ENCODE results near the gene MYH9.
"Not testable (repeated sequence)": the region's sequence is repeated elsewhere in the genome, so short reads cannot be mapped to it uniquely, and the experiment has no call there.

Gene MYH9

DNA sequence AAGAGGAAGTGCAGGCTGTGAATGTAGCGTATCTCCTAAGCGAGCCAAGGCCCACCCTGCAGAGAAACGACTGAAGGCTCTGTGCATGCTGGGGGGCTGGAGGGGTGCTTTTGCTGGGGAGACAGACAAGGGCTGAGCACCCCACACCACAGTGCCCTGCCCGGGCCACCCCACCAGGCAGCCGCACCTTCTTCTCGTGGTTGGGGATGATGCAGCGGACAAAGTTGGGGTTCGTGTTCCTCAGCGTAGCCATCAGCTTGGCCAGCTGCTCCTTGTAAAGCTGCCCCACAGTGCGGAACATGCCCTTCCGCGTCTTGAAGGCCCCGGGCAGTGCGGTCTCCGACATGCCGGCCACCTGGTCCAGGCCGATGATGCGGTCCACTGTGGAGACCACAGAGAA, 81.5 kb downstream of the MYH9 start:
- DNase-seq = no peak

DNA sequence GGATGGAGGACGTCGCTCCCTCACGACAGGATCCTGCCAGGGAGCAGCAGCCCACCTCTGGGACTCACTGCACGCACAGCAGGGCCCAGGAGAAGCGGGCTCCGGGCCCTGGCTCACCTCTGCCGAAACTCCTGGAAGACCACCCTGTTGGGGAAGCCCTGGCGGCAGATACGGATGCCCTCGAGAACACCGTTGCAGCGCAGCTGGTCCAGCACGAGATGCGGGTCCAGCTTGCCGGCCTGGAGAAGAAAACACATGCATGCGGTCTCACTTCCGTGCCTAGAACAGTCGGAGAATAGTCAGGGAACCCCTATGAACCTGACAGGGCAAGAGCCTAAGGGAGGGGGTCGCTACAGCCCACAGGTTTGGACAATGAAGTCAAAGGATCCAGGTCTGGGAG, 82.0 kb downstream of the MYH9 start:
- DNase-seq = no peak

DNA sequence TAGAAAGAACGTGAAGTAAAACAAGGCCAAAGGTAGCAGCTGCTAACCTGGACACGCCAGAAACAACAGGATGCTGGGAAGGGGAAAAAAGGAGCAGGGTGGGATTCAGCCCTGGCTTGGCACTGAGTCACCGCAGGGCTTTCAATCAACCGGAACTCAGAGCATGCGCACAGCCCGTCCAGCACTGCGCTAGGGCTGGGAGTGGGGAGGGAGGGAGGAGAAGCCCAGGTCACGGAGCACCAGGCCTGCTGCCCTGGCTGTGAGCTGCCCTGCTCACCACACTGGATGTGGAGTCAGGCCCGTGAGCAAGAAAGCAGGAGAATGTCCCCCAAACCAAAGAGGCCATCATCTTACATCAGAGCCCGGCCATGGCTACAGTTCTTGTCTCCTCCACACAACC, 83.3 kb downstream of the MYH9 start:
- DNase-seq = no peak

DNA sequence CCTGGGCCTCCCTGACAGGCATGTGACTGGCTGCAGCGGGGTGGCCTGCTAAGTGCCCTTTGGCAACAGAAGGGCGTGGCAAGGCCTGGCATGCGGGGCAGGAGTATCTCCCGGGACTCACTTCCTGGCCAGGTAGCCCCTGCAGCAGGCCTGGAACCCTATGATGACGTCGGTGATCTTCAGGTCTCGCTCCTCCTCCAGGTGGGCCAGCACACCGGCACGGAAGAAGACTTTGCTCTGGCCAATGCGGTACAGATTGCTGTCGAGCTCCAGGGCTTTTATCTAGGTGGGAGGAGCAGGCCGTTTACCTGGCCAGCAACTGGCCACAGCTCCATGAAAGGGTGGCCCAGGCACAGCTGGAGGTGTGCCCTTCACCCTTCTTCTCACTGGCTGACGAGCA, 83.9 kb downstream of the MYH9 start:
- no peak for DNase-seq

DNA sequence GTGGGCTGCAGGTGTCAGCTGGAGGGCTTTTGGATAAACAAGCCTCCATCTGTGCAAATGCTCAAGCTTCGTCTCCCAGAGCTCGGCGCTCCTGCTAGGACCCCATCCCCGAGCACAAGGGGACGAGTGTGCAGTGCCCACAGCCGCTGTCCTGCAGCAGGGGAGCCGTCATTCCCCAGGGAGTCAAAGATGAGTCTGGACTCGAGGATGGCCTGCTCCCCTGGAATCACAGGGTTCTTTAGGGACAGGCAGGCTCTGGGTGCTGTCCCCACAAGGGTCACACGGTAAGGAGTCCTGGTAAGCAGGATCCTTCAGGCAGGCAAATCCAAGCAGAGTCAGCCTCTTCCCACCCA, 84.7 kb downstream of the MYH9 start:
- no peak for DNase-seq

DNA sequence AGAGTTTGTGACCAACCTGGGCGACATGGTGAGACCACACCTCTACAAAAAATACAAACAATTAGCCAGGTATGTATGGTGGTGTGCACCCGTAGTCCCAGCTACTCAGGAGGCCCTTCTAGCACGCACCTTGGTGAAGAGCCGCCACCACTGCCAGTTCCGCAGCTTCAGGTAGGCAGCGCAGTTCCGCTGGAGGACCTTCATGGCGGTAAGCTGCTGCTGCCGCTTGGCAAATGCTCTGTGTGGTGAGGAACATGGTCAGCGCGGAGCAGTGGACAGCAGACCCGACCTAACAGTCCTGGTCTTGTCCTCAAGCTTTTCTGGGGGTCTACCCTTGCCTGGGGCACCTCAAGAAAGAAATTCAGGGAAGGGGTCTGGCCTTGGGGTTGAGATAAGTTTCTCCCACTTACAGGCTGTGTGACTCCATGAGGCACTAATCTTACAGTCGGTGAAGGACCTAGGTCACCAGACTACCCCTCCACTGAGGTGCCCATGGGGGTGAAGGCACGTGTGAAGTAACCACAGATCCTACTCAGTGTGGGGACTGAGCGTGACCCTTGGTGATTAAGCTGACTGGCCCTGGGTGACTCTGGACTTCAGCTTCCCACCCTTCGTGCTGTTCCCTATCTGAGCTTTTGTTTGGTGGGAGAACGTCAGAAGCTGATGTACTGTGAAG, 85.2 kb downstream of the MYH9 start:
- DNase-seq = no peak

DNA sequence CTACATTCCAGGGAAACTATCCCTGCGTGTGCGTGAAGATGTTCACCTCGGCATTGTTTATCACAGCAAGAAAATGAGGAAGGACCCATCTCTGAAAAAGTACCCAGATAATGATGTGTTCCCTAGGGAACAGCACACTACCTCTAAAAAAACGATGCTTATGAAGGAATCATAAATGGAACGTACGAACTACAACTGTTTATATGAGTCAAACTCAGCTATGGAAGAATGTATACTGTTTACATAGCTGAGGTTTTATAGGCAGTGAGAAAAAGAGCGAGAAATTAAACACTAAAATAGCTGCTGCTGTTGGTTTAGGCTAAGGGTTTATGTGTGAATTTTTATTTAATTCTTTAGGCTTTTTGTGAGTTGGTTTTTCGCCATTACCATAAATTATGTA, 85.9 kb downstream of the MYH9 start:
- DNase-seq = no peak

DNA sequence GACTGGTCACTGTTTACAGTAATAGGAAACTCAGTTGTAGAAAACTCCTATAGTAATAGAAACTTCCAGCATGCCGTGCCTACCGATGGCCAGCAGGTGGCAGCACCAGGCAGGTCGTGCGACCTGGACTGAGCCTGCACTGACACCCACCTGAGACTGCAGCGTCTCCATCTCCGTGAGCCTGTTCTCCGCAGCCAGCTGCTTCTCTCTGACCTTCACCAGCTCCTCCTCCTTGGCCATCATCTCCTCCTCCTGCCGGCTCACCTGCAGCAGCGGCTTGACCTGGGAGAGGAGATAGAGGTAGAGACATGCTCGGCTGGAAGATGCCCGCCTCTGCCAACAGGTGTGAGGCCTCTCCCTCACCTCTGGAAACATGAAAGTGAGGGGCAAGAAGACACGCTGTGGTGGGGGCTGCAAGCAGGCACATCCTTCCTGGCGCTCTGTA, 86.4 kb downstream of the MYH9 start:
- peak; percentile 61 for DNase-seq

DNA sequence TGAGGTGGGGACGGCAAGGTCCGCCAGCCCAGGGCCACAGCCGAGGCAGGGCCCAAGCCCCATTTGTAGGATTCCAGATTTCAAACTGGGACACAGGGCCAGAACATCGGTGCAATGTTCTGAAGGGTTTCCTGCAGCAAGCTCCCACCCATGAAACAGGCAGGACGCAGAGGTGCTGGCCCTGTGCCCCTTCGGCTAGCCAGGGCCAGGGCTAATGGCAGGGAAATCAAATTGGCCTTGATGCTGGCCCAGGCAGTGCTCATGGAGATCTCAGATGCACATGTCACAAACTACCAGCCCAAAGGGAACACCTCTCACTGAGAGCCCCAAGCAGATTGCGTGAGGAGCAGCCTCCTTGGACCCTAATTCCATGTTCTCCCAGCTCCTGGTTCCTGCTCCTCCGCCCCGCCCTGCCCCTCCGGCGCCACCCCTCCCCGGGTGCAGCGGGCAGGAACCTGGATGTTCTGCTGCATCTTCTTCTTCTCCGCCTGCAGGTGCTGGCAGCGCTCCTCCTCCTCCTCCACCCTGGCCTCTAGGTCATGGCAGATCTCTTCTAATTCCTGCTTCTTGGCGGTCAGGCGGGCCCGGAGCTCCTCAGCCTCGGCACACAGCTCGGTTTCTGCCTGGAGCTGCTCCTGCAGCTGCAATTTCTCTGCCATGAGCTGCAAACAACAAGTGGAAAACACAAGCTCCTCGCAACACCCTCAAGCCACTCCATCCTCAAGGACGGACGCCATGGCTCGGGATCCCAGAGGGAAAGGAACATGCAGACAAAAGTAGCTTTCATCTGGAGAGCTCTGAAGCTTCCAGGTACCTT, 87.2 kb downstream of the MYH9 start:
- no peak for DNase-seq

DNA sequence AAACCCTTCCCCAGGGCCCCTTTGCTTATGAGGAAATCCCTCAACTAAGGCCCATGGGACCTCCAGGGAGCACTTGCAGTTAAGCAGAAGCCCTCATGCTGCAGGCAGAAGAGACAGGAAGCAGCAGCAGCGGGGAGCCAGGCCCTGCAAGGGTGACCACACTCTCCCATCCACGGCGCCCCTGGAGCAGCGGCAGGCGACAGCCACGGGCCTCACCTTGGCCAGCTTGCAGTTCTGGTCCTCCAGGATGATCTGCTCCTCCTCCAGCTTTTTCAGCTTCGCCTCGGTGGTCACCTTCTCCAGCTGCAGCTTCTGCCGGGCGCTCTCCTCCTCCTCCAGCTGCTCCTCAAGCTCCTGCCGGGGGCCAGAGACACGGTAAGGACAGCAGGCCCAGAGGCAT, 87.9 kb downstream of the MYH9 start:
- no peak for DNase-seq

DNA sequence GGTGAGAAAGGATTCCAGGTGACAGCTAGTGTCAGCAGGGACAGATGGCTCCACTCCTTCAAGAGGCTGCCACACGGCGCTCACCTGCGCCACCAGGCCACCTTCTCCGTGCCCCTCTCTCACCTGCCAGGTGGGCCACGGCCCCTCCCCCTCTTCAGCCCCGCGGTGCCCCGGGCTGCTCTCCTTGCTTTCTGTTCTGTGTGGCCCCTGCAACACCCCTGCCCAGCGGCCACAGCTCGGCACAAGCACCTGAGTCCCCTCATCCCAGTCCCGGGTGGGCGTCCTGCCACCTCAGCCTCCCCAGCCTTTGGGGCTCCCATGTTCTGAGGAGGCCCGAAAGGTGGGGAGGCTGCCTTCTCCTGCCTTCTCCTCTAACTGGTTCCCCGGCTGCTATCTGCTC, 88.5 kb downstream of the MYH9 start:
- DNase-seq = no peak

DNA sequence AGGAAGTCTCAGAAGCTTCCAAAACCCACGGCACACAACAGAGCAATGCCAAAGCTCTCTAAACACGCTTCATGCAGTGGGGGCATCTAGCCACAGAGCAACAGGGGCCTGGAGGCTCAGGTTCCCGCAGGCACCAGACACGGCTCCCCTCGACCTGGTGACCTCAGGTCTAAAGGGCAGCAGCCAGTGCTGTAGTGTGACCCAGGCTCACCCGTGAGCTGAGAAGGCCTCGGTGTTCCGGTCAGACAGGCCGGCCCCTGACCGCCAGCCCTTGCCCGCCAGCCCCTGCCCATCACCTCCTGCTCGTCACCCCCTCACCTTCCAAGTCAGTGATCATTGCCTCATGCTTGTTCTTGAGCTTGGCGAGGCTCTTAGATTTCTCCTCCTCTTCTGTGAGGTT, 89.2 kb downstream of the MYH9 start:
- no peak for DNase-seq

DNA sequence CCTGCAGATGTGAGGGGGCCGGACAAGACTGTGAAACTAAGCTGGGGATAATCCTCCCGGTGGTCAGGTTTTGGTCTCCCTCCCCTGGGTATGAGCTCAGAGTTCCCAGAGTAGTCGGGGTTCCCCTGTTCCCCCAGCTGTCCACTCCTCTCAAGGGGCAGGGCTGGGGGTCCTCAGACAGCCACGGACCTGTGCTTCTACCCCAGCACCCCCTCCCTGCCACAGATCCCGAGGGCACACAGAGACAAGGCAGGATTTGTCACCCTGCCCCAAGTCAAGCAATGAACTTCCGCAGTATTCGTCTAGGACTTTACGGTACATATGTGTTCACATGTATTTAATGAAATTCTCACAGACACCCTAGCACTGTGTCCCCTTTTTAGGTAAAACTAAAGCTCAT, 89.6 kb downstream of the MYH9 start:
- DNase-seq = no peak

DNA sequence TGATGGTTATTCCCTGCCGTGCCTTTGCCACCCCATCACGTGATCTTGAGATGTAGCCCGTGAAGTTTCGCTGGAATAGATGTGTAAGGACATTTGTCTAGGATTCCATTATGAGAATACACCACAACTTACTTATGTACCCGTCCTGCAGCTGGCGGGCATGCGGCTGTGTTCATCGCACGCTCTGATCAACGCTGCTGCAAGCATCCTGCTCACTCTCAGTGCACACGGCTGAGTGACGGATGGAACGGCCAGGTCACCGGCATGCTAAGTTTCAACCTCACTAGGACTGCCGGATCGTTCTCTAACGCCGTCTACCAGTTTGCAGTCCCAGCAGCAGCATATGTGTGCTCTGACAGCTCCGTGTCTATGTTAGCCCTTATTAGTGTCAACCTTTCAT, 90.2 kb downstream of the MYH9 start:
- DNase-seq = no peak

DNA sequence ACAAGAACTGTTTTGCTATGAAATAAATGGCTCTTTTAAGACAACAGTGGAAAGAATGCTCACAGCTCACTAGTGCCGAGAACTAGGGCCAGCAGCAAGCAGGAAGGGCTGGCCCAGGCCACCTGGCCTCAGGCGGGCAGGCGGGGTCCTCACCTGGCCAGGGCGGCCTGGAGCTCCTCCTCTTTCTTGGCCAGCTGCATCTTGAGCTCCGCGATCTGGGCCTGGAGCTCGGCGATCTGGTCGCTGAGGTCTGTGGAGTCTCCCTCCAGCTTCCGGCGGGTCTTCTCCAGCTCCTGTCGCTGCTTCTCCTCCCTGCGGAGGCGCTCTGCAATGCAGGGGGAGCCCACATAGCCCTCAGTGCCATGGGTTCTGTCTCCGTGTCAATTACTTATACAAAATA, 91.1 kb downstream of the MYH9 start:
- no peak for DNase-seq

DNA sequence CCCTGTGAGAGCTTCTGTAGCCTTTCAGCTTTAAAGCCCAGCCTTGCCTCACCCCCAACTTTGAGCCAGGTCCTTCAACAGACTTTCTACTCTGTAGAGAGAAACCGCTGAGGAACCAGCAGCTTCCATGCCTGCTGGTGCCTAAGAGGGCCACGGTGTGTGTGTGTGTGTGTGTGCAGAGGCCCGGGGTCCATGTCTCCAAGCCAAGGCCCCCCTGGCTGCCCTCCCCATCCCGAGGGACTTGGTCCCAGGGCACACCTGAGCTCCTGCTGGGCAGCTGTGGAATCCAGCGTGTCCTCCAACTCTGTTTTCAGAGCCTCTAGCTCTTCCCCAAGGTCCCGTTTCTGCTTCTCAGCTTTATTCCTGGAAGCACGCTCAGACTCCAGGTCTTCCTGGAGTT, 92.5 kb downstream of the MYH9 start:
- no peak for DNase-seq

DNA sequence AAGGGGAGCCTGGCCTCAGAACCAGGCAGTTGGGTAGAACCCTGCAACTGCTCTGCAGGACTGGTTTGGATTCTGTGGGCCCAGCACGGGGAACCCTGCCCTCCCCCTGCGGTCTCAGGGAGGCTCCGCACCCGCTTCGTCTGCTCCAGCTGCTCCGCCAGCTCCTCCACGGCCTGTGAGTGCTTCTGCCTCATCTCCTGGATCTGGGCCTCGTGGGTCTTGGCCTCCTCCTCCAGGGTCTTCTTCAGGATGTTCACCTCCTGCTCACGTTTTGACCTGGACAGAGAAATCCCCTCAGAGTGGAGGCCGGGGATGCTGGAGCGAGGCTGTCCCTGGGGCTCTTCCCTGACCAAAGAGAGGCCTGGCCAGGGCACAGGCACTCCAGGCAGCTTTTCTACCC, 93.0 kb downstream of the MYH9 start:
- no peak for DNase-seq

DNA sequence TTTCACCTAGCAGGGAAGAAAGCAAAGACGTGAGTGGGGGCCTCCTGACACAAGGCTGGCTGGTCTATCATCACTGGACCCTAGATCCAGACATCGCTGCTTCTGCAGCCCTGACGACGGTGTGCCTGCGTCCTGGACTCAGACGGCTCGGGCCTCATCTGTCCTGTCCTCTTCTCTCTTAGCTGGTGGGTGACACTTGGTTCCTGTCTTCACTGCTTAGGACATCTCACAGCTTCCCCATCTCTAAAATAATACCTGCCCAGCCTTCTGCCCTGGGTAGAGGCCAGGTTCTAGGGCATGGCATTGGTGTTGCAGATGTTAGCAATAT, 93.5 kb downstream of the MYH9 start:
- no peak for DNase-seq

DNA sequence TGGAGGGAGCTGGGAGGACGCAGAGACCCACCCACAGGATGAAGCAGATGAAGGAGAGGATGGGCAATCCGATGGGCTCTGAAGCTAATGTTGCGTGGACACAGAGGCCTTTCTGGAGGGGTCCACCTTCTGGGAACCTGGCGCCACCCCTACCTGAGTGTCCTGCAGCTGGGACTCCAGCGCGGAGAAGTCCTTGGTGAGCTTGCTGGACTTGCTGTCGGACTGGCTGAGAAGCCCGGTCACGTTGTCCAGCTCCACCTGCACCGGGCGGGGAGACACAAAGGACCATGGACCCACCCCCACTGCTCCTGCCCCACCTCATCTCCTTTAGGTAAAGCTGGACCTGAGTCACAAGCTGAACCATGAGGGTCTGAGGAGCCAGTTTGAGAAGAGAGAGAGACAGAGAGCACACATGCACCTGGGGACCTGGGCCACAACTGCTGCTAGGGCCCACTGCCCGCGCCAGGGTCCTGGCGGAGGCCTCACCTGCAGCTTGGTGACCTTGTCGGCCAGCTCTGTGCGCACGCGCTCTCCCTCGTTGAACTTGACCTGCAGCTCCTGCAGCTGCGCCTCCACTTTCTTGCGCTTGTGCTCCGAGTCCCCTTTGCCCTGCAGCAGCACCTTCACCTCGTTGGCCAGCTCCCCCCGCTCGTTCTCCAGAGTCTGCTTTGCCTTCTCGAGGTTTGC, 94.0 kb downstream of the MYH9 start:
- no peak for DNase-seq

DNA sequence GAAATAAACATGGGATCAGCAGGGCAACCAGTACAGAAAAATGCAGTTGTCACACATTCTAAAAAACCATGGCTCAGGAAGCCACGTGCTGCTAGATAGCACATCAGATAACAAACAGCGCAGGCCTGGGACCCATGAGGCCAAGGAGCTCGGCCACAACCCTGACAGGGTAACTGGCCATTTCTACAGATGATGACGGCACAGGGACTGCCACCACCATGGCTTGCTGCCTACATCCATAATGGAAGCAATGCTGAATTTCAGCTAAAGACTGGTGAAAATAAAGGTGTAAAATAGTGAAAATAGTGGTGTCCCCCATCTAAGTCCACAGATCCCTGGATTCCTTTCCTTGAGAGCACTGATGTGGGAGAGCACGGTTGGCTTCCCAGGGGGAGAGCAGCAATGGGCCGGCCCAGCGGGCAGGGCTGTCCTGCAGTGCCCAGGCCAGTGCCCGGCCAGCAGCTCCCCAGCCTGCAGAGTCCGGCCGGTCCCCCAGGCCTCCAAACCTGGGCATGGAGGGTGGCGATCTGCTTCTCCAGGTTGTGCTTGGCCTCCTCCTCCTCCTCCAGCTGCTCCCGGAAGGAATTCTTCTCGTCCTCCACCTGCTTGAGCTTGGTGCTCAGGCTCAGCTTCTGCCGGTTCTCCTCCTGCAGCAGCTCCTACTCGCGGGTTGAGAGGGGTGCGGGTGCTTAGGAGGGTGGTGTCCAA, 94.8 kb downstream of the MYH9 start:
- no peak for DNase-seq

DNA sequence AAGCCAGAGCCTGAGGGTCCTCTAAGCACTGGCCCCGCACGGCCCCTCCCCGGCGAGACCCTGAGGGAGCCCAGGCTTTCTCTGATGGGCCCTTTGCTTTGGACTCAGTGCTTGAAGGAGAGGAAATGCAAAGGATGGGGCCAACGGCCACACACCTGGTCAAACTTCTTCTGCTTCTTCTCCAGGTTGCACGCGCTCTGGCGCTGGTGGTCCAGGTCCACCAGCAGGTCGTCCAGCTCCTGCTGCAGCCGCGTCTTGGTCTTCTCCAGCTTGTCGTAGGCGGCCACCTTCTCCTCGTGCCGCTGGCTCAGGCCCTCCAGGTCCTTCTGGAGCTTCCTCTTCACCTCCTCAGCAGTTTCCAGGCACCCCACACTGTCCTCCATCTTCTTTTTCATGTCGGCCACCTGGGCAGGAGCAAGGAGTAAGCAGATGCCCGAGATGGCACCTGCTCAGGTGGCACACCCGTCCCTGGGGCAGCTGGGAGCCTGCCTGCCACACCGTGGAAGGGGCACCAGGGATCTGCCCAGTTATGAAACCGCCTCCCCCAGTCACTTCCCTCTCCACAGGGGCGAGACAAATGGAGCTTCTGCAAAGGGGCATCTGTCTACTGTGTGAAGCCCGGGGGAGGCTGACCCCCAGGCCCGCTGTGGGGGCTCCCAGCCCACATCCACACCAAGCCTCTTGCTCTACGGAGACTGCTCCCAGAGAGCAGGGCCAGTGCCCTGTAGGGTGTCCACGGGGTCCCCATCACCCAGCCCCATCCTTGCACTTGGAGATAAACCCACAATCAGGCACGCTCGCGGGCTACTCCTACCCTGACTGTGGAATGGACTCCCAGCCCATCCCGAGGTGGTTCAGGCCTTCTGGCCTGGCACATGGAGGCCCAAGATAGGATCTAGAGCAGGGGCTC, 95.7 kb downstream of the MYH9 start:
- no peak for DNase-seq

DNA sequence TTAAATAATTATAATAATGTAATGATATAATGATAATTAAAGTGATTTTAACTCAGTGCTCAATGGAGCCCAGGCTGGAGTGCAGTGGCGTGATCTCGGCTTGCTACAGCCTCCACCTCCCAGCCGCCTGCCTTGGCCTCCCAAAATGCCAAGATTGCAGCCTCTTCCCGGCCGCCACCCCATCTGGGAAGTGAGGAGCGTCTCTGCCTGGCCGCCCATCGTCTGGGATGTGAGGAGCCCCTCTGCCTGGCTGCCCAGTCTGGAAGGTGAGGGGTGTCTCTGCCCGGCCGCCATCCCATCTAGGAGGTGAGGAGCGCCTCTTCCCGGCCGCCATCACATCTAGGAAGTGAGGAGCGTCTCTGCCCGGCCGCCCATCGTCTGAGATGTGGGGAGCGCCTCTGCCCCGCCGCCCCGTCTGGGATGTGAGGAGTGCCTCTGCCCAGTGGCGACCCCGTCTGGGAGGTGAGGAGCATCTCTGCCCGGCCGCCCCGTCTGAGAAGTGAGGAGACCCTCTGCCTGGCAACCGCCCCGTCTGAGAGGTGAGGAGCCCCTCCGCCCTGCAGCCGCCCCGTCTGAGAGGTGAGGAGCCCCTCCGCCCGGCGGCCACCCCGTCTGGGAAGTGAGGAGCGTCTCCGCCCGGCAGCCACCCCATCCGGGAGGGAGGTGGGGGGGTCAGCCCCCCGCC, 97.2 kb downstream of the MYH9 start:
- not testable (repeated sequence) for DNase-seq

Data from midbrain (tissue), 1 donor.